Uterus (tissue), 4 donors: ENCODE results near the gene FGD2. TPM values are rescaled to one million over a fixed set of nuclear protein-coding genes. Genes with fewer than 3 reads are reported as not detected.

Experiments used
- DNase-seq, 2 donors: peaks; one replicate each; pipeline ENCODE4 v3.0.0-alpha.2; 2019 to 2020
- H3K27ac ChIP-seq, 2 donors: fragments of 200-600 bp; sonication (generic); 1 replicate in 1 of 2; 2 replicates in 1 of 2; pipeline ENCODE4 v1.5.1; 2016 to 2018
- H3K27me3 ChIP-seq, 2 donors: fragments of 200-600 bp; sonication (generic); one replicate each; pipeline ENCODE4 v1.5.1; 2018 to 2019; ENCODE audit warnings: control low read depth in 1 of 2
- H3K36me3 ChIP-seq, 2 donors: fragments of 200-600 bp; sonication (generic); one replicate each; pipeline ENCODE4 v1.5.1; 2019; ENCODE audit warnings: control low read depth in 1 of 2
- H3K4me1 ChIP-seq, 2 donors: fragments of 200-600 bp; sonication (generic); one replicate each; pipeline ENCODE4 v1.5.1; 2018 to 2019; ENCODE audit warnings: control low read depth in 1 of 2
- H3K4me3 ChIP-seq, 2 donors: fragments of 200-600 bp; sonication (generic); 1 replicate in 1 of 2; 2 replicates in 1 of 2; pipeline ENCODE4 v1.5.1; 2018 to 2019; ENCODE audit warnings: mild to moderate bottlenecking in 1 of 2
- H3K9me3 ChIP-seq, 2 donors: fragments of 200-600 bp; sonication (generic); one replicate each; pipeline ENCODE4 v1.5.1; 2019; ENCODE audit warnings: control low read depth in 1 of 2
- CTCF ChIP-seq, 4 experiments: fragments of 200-600 bp in 2 of 4; fragments of 450-650 bp in 2 of 4; sonication (generic) in 2 of 4; IDR thresholded peaks; one replicate each; pipeline ENCODE4 v1.5.1; 2016 to 2019; ENCODE audit warnings: antibody characterized with exemption in 4 of 4, mild to moderate bottlenecking in 2 of 4, moderate library complexity in 1 of 4
- POLR2A ChIP-seq, 2 donors: fragments of 450-650 bp; IDR thresholded peaks; one replicate each; pipeline ENCODE4 v1.6.1; 2016; ENCODE audit warnings: antibody characterized with exemption in 2 of 2, mild to moderate bottlenecking in 1 of 2, moderate library complexity in 1 of 2
- intact Hi-C: fragments of 100-400 bp; cut with DNase I; formaldehyde crosslinking; loops from one replicate; pipeline ENCODE4 v1.15.1; 2023; ENCODE audit warnings: low total_unique reads
- total RNA-seq, 4 donors: library from RNA; depleted of rRNA in 3 of 4; stranded (reverse); fragments of >200 nt in 3 of 4; gene quantifications; one replicate each; pipeline versions ENCODE4 v1.1.0 to v1.2.4, GENCODE V29; 2014 to 2023
- donor health status: DM: yes; HTN: yes; CAD: no.

FGD2 gene
- total RNA-seq: 10 to 100 TPM in 3 of 4 donors, under 1 TPM in 1; 0.51 to 27.6 (median 11.5) TPM

GRCh38 chr6:37005061-37005810, at the start of gene FGD2:
TSS of gene FGD2 (plus strand) at chr6:37005655. CDS start at chr6:37005818, 163 bp downstream.
- intact Hi-C loops: no loop called here
- Histone ChIP-seq H3K4me3 (no peak within 1 kb of the TSS), H3K4me1 (no peaks in the 10 kb centered on the region)

GRCh38 chr6:36955671-36956445, 49.6 kb upstream of the FGD2 start:
- no peak for DNase-seq
- TF ChIP-seq CTCF (IDR thresholded peaks at IDR 0.05) (no peak), POLR2A (IDR thresholded peaks at IDR 0.05) (no peak)
- Histone ChIP-seq H3K4me1 (no peaks in the 10 kb centered on the region), H3K36me3 (no peaks in the 10 kb centered on the region), H3K9me3 (no peaks in the 10 kb centered on the region), H3K27ac (no peak overlapping the region), H3K27me3 (no peaks in the 10 kb centered on the region), H3K4me3 (no peak overlapping the region)
- intact Hi-C loops: no loop called here

More at GRCh38 chr6:37005061-37005810, at the start of gene FGD2:
- H3K9me3 ChIP-seq: no peaks in the 10 kb centered on the region
- no peak within 1 kb of the TSS for H3K27ac ChIP-seq
- DNase-seq: no peak
- no peaks in the 10 kb centered on the region for H3K27me3 ChIP-seq
- TF ChIP-seq CTCF (IDR thresholded peaks at IDR 0.05): no peak
- no peak for TF ChIP-seq POLR2A (IDR thresholded peaks at IDR 0.05)
- no peaks in the 10 kb centered on the region for H3K36me3 ChIP-seq

DNA sequence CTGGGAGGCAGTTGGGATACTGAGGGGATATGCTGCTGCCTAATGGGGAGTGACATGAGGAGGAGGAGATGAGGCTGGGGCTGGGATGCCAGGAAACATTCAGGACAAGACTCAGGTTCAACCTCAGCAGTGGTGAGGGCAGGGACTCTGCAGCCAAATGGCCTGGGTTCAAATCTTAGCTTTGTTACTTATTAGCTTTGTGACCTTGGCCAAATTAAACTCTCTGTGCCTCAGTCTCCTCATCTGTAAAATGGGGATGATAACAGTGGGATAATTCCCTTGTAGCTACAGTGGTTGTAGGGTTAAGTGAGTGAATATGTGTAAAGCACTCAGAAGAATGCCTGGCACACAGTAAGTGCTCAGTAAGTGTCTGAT, 49.0 kb upstream of the FGD2 start:
- TF ChIP-seq CTCF (IDR thresholded peaks at IDR 0.05) (no peak), POLR2A (IDR thresholded peaks at IDR 0.05) (no peak)
- Histone ChIP-seq H3K9me3 (no peaks in the 10 kb centered on the region), H3K36me3 (no peaks in the 10 kb centered on the region), H3K27ac (no peak overlapping the region), H3K4me3 (no peak overlapping the region), H3K27me3 (no peaks in the 10 kb centered on the region), H3K4me1 (no peaks in the 10 kb centered on the region)
- intact Hi-C loops: no loop called here
- DNase-seq: no peak

DNA sequence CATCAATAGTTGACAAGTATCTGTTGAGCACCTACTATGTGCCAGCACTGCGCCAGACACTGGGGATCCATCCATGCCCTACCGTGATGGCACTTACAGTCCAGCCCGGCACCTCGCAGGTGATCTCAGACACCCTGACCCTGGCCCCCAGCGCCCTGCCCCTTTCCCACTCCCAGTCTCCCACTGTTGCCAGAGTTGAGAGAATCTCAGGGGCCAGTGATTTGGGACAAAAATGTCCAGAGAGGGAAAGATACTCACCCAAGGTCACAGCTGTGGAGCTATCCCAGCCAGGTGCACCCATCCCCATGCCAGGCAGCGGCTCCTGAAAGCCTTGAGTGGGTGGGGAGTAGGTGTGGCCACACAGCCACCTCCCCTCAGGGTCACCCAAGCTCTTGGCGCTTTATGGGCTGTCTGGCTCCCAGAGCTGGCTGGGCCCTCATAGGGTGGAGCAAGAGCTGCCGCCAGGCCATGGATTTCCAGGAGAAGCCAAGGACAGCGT, 47.6 kb upstream of the FGD2 start:
- Histone ChIP-seq H3K27ac (no peak overlapping the region), H3K4me3 (no peak overlapping the region), H3K9me3 (no peaks in the 10 kb centered on the region), H3K36me3 (no peaks in the 10 kb centered on the region), H3K27me3 (no peaks in the 10 kb centered on the region), H3K4me1 (no peaks in the 10 kb centered on the region)
- TF ChIP-seq POLR2A (IDR thresholded peaks at IDR 0.05) (no peak), CTCF (IDR thresholded peaks at IDR 0.05) (no peak)
- intact Hi-C loops: no loop called here
- no peak for DNase-seq
